Stimulated activated CD8-positive, alpha-beta memory T cell treated with anti-CD3 and anti-CD28 coated beads, Interleukin-2, amount 100 ng/mL, for 48 hours (primary cell): ENCODE data around the gene WNT2.
"Not testable (repeated sequence)": the region's sequence is repeated elsewhere in the genome, so short reads cannot be mapped to it uniquely, and the experiment has no call there.

Source experiments
- DNase-seq, 2 donors: peaks; one replicate each; pipeline ENCODE4 v3.0.0-alpha.2; 2020; ENCODE audit warnings: low read depth in 2 of 2

Gene WNT2

DNA sequence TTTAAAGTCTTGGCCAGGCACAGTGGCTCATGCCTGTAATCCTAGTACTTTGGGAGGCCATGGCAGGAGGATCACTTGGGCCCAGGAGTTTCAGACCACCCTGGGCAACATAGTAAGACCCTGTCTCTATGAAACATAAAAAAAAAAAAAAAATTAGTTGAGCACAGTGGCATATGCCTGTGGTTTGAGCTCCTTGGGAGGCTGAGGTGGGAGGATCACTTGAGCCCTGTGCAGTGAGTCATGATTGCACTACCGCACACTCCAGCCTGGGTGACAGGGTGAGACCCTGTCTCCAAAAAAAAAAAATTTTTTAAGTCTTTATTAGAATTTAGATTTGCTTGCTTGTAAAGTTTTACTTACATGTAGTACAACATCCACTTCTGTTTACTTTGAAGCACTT, 14.0 kb downstream of the WNT2 start:
- DNase-seq = no peak

- no peak for DNase-seq
Observed at GRCh38 chr7:117302396-117302795, 20.5 kb downstream of the WNT2 start.

DNA sequence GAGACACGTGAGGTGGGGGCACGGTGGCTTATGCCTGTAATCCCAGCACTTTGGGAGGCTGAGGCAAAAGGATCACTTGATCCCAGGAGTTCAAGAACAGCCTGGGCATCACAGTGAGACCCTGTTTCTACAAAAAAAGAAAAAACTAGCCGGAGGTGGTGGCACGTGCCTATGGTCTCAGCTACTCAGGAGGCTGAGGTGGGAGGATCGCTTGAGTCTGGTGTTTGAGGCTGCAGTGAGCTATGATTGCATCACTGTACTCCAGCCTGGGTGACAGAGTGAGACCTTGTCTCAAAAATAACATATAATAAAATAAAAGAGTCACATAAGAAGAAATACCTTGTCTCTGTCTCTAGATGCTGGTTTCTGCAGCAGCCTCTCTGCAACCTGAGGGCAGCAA, 22.4 kb downstream of the WNT2 start:
- not testable (repeated sequence) for DNase-seq

DNA sequence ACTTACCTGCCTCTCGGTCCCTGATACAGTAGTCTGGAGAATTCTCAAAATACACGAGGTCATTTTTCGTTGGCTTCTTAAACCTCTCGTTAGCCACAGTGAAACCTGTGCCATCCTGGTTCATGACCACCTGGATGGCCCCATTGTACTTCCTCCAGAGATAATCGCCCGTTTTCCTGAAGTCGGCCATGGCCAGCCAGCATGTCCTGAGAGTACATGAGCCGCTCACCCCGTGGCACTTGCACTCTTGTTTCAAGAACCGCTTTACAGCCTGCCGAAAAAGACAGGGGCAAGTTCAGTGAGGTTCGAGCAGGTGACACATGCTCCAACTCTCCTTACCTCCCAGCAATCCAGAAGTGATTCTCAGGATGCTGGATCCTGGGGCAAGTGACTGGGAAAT, 25.3 kb downstream of the WNT2 start:
- DNase-seq = no peak

DNA sequence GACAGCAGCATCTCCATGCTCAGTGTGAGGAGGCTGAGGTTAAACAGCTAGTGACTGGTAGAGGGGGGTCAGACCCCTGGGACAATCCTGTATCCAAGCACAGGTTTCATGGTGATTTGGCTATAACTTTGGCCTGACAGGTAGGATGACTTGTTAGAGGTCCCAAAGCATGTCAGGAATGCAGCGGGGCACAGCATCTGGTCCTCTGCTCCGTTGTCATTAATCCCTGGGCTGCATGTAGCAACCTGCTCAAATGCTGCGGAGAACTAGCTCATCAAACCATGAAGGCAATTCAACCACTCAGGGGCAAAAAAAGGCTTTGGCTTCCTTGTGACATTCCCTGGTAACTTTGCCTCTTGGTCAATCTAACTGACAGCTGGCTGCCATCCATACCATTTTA, 26.8 kb downstream of the WNT2 start:
- DNase-seq = no peak

DNA sequence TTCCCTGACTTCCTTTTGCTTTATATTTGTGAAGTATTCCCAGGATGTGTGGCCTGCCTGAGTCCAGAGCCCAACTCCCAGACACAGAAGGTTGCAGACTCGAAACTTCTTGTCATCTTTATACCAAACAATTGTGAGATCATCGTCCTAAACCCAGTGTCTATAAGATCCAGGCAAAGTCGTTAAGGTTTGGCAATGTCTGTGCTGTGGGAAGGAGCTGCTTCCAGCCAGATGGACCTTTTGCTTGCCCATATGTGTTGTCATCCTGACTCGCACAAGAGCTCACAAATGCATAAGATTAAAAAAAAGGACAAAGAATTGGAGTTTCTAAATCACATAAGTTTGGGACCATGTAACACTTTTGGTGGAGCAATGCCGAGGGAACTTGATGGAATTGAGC, 37.0 kb downstream of the WNT2 start:
- no peak for DNase-seq

- no peak for DNase-seq
Observed at GRCh38 chr7:117284692-117285091, 38.2 kb downstream of the WNT2 start.

- no peak for DNase-seq
Observed at GRCh38 chr7:117283779-117284178, 39.1 kb downstream of the WNT2 start.

GRCh38 chr7:117283371-117283770, 39.5 kb downstream of the WNT2 start:
- no peak for DNase-seq

- no peak for DNase-seq
Observed at GRCh38 chr7:117282239-117282812, 40.5 kb downstream of the WNT2 start.

DNA sequence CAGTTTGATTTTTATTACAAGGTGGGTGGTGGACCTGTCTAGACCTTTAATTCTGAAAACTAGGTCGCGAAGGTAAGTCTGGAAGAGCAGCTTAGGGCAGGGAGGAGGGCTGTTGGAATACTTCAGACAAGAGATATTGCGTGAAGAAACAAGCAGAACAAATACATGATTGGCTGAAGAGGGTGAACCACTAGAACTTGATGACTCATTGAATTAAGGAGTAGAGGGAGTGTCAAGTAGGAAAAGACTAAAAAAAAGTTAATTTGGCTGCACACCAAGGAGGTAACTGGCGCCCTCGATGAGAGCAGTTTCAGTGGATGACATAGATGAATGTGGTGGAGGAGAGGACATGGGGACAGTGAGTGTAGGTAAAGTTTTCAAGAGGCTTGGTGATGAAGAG, 41.3 kb downstream of the WNT2 start:
- DNase-seq = no peak

DNA sequence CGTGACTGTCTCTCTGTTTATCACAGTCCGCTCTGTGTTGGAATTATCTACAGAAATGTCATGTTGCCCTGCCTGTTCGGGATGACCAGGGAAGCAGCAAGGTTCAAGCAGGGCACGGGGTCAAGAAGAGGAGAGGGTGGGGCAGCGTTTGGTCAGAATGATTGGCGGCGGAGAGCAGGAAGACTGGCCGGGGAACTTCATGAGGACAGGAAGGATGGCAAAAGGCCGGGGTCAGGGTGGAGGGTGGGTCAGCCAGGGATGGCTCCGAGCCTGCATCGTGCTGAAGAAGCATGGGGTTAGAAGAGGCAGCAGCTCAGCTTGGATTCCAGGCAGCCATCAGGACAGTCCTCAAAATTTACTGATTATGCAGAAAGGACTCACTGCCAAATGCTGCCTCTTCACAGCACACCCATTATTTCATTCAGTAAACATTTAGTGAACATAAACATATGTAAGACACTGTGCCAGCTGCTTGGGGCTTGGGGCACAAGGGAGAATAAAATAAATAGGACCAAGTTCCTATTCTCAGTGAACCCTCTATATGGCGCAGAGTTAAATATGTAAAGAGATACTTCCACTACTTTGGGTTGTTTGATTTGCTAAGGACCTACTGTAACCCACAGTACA, 42.8 kb downstream of the WNT2 start:
- DNase-seq = no peak

- DNase-seq = no peak
Observed at GRCh38 chr7:117279203-117279602, 43.7 kb downstream of the WNT2 start.

DNA sequence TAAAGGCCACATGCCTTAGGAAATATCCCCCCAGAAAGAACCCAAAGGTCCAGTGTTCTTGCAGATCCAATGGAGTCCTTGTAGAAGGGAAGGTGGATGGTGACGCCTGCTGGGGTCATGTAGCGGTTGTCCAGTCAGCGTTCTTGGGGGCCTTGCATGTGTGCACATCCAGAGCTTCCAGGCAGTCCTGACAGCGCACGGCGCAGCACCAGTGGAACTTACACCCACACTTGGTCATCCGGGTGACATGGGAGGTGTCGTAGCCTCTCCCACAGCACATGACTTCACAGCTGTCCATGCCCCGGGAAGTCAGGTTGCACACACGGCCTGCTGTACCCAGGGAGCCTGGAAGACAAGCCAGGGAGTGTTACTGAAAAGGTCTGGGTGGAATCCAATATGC, 44.8 kb downstream of the WNT2 start:
- no peak for DNase-seq

DNA sequence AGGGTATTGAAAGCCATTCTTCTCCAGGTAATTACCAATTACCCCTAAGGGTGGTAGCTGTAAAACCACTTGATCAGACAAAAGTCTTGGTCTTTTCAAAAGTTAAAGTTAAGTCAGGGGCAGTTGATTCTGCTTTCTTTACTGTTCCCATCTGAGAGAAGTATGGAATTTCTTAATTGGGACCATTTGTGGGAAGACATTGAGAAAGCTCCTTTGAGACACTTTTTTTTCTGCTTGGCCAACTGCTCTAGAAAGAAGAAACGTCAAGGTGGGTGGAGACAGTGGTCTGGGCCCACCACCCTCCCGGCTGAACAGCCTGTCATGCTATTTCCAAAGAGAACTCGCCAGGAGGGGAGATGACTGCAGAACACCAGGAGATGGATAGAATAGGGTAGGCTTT, 45.3 kb downstream of the WNT2 start:
- no peak for DNase-seq

GRCh38 chr7:117274951-117275350, 47.9 kb downstream of the WNT2 start:
- no peak for DNase-seq

DNA sequence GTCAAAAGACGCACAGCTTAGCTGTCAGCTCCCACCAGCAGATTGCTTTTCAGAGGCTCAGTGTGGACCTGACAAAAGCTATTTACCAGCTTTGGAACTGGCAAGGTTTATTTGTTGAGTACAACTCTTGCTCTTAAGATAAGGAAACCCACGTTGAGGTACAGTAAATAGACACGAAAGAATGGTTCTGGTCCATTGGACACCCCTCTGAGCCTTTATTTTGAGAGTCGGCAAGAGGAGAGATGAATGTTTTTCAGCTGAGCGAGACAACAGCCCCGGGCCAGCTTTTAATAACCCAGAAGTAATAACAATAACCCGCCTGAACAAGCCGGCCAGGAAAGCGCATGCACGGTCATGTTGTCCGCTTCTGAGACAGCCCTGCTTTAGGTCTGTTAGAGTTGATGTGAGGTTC, 49.0 kb downstream of the WNT2 start:
- no peak for DNase-seq

DNA sequence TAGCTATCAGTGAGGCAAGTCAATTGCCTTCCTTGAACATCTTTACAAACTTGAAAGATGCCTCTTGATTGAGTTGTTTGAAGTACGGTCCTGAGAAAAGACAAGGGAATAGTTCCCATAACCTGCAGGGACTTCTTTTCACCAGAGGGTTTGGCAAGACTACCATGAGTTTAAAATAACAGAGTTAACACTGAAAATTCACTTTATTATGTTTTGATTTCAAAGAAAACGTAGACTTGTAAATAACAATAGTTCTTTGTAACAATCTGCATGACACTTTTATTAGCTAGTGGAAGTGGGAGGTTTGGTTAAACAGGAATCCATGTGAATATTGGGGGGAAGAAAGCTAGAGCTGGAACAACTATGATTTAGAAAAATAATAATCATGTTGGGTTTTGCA, 49.5 kb downstream of the WNT2 start:
- DNase-seq = no peak

DNA sequence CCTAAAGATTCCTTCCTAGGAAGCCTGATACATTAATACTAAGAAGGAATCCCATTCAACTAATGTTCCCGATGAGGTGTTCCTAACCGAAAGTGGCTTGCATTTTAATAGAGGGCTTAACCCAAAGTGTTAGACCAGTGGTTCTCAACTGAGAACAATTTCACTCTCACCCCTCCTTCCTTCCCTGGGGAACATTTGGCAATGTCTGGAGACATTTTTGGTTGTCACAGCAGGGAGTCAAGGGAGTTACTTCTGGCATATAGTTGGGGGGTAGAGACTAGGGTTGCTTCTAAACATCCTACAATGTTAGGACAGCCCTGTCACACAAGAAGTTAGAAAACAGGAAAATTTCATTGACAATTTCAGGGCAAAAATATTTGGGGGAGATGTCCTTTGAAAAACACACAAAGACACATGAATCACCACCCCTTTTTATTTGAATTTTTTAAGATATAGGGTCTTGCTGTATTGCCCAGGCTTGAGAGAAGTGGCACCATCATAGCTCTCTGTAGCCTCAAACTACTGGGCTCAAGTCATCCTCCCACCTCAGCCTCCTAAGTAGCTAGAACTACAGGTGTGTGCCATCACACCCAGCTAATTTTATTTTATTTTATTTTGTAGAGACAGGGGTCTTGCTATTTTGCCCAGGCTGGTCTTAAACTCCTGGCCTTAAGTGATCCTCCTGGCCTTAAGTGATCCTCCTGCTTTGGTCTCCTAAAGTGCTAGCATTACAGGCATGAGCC, 50.7 kb downstream of the WNT2 start:
- no peak for DNase-seq

- DNase-seq = no peak
Observed at GRCh38 chr7:117271566-117271965, 51.3 kb downstream of the WNT2 start.

GRCh38 chr7:117270371-117270770, 52.5 kb downstream of the WNT2 start:
- DNase-seq = no peak

GRCh38 chr7:117269886-117270285, 53.0 kb downstream of the WNT2 start:
- DNase-seq = no peak

- no peak for DNase-seq
Observed at GRCh38 chr7:117269417-117269816, 53.4 kb downstream of the WNT2 start.
